B cell (primary cell): ENCODE measurements around the gene CATSPERB. TPM values are rescaled to one million over a fixed set of nuclear protein-coding genes. Genes with fewer than 3 reads are reported as not detected.
"Not testable (repeated sequence)": the region's sequence is repeated elsewhere in the genome, so short reads cannot be mapped to it uniquely, and the experiment has no call there.

Experiments
- ATAC-seq: fragments of 200-7000 bp; cut with Tn5 transposase; one replicate; pipeline ENCODE4 v1.10.0; 2021; ENCODE audit warnings: low read depth, mild to moderate bottlenecking, moderate number of reproducible peaks, moderate library complexity
- CTCF ChIA-PET: fragments of 350-600 bp; sonication (Branson Sonifier 250); formaldehyde crosslinking; loops from one replicate; lab custom pipeline; 2021; ENCODE audit warnings: antibody characterized with exemption, inconsistent platforms; lab: Charles Lee
- POLR2A ChIA-PET: fragments of 350-600 bp; sonication (Branson Sonifier 250); formaldehyde crosslinking; loops from one replicate; lab custom pipeline; 2021; ENCODE audit warnings: antibody characterized with exemption; lab: Charles Lee
- DNase-seq: peaks from one replicate; pipeline ENCODE4 v3.0.0; 2013
- H2AFZ ChIP-seq: 2 replicates; pipeline ENCODE4 v1.6.1; 2012; ENCODE audit warnings: mild to moderate bottlenecking, low read depth, low read length; ENCODE audit not compliant: insufficient read depth, poor library complexity, severe bottlenecking
- H3K27ac ChIP-seq, 2 donors: 1 replicate in 1 of 2; 2 replicates in 1 of 2; pipeline ENCODE4 v1.5.1; 2012 to 2013; ENCODE audit warnings: low read length in 2 of 2, mild to moderate bottlenecking in 2 of 2, moderate library complexity in 1 of 2
- H3K27me3 ChIP-seq, 4 experiments: fragments of 200-600 bp in 1 of 4; sonication (generic) in 1 of 4; replicated peaks in 1 of 4; 1 replicate in 2 of 4; 2 replicates in 2 of 4; pipeline versions ENCODE4 v1.6.1 to v1.7.0; 2013 to 2016; ENCODE audit warnings: low read length in 3 of 4, mild to moderate bottlenecking in 2 of 4, mixed read lengths in 1 of 4, moderate library complexity in 1 of 4; ENCODE audit not compliant: insufficient read depth in 4 of 4, control insufficient read depth in 3 of 4; ENCODE audit errors: control extremely low read depth in 1 of 4
- H3K36me3 ChIP-seq, 2 experiments: replicated peaks in 1 of 2; 1 replicate in 1 of 2; 2 replicates in 1 of 2; pipeline versions ENCODE4 v1.6.1 to v1.7.1; 2013; ENCODE audit warnings: low read length in 1 of 2; ENCODE audit not compliant: insufficient read depth in 2 of 2, control insufficient read depth in 1 of 2; ENCODE audit errors: control extremely low read depth in 1 of 2, extremely low read depth in 1 of 2
- H3K4me1 ChIP-seq, 2 donors: fragments of 200-600 bp in 1 of 2; sonication (generic) in 1 of 2; 1 replicate in 1 of 2; 2 replicates in 1 of 2; pipeline versions ENCODE4 v1.5.1 to v1.6.1; 2013 to 2017; ENCODE audit warnings: low read length in 2 of 2; ENCODE audit not compliant: control insufficient read depth in 2 of 2, insufficient read depth in 2 of 2
- H3K4me2 ChIP-seq: replicated peaks from 2 replicates; pipeline ENCODE3; 2012; ENCODE audit warnings: mild to moderate bottlenecking, low read depth, low read length; ENCODE audit not compliant: poor library complexity, severe bottlenecking
- H3K4me3 ChIP-seq, 5 experiments: fragments of 200-600 bp in 1 of 5; sonication (generic) in 1 of 5; 1 replicate in 3 of 5; 2 replicates in 2 of 5; pipeline versions ENCODE4 v1.5.1 to v1.7.0; 2011 to 2016; ENCODE audit warnings: low read length in 4 of 5, mild to moderate bottlenecking in 4 of 5, low read depth in 2 of 5, control low read depth in 1 of 5, moderate library complexity in 1 of 5; ENCODE audit not compliant: insufficient read depth in 1 of 5; ENCODE audit errors: control extremely low read depth in 1 of 5, extremely low read depth in 1 of 5
- H3K79me2 ChIP-seq: fragments of 200-600 bp; sonication (generic); one replicate; pipeline ENCODE4 v1.6.0; 2016; ENCODE audit warnings: low read length; ENCODE audit not compliant: control insufficient read depth, insufficient read depth
- H3K9ac ChIP-seq: fragments of 200-600 bp; sonication (generic); 2 replicates; pipeline ENCODE4 v1.6.1; 2017; ENCODE audit warnings: mild to moderate bottlenecking, low read length, moderate library complexity
- H3K9me3 ChIP-seq, 3 donors: one replicate each; pipeline versions ENCODE4 v1.6.1 to v1.7.1; 2013; ENCODE audit warnings: low read length in 2 of 3; ENCODE audit not compliant: control insufficient read depth in 2 of 3, insufficient read depth in 1 of 3; ENCODE audit errors: control extremely low read depth in 1 of 3
- H4K20me1 ChIP-seq: 2 replicates; pipeline ENCODE4 v1.6.0; 2012; ENCODE audit warnings: mild to moderate bottlenecking, low read length; ENCODE audit not compliant: insufficient read depth, control insufficient read depth, poor library complexity, severe bottlenecking
- H3K27ac Mint-ChIP-seq: one replicate; pipeline ENCODE4 v1.8.0; 2021; ENCODE audit warnings: mixed read lengths
- H3K27me3 Mint-ChIP-seq: one replicate; pipeline ENCODE4 v1.8.0; 2021; ENCODE audit warnings: mixed read lengths
- H3K4me1 Mint-ChIP-seq: one replicate; pipeline ENCODE4 v1.8.0; 2021; ENCODE audit warnings: mixed read lengths
- H3K4me3 Mint-ChIP-seq: one replicate; pipeline ENCODE4 v1.8.0; 2021; ENCODE audit warnings: mixed read lengths
- H3K9me3 Mint-ChIP-seq: one replicate; pipeline ENCODE4 v1.8.0; 2022; ENCODE audit warnings: mixed read lengths; ENCODE audit not compliant: insufficient read depth
- CTCF ChIP-seq: fragments of 200-600 bp; IDR thresholded peaks from one replicate; pipeline ENCODE4 v1.8.0; 2022; ENCODE audit warnings: antibody characterized with exemption, mild to moderate bottlenecking
- EZH2 ChIP-seq: IDR thresholded peaks from 2 replicates; pipeline ENCODE4 v1.6.1; 2012; ENCODE audit warnings: borderline replicate concordance, low read depth, mild to moderate bottlenecking, moderate library complexity, low read length; ENCODE audit not compliant: insufficient read depth, poor library complexity, severe bottlenecking
- WGBS: methylation state at CpG from one replicate; pipeline ENCODE4 v1.1.5; 2013; ENCODE audit warnings: missing lambda C conversion rate; ENCODE audit not compliant: insufficient coverage; 5-methylcytosine and 5-hydroxymethylcytosine counted together
- intact Hi-C: fragments of 100-400 bp; cut with micrococcal nuclease; formaldehyde crosslinking; loops from one replicate; pipeline ENCODE4 v1.10.0; 2022
- polyA plus RNA-seq: library from polyadenylated mRNA; depleted of rRNA; stranded (reverse); fragments of >200 nt; gene quantifications from 2 replicates; pipeline ENCODE4 v1.2.3, GENCODE V29; 2012
- total RNA-seq, 2 donors: library from RNA; stranded (reverse); fragments of 120-200 nt in 1 of 2; gene quantifications; 1 replicate in 1 of 2; 2 replicates in 1 of 2; pipeline versions ENCODE4 v1.2.3 to v1.2.4, GENCODE V29; 2013 to 2022

CATSPERB gene
- total and polyA plus RNA-seq, 2 donors (not counting 1 experiment from before 2014, with no cell fraction given), result 0.12 to 0.18 TPM

GRCh38 chr14:91743305-91743653 lies 11.4 kb upstream of the CATSPERB start:
- Histone ChIP-seq H3K27me3 (peaks cover 0 to 3% (median 0%) of the 10 kb centered on the region in 4 experiments), H2AFZ (no peak overlapping the region), H3K9ac (no peak overlapping the region), H3K27ac (no peak overlapping the region), H3K4me2 (no peak overlapping the region), H3K4me3 (no peak overlapping the region), H4K20me1 (no peaks in the 10 kb centered on the region), H3K4me1 (no peaks in the 10 kb centered on the region), H3K79me2 (no peaks in the 10 kb centered on the region), H3K9me3 (peaks cover 0 to 3% (median 0%) of the 10 kb centered on the region in 3 donors), H3K36me3 (no peaks in the 10 kb centered on the region)
- no peak for TF ChIP-seq EZH2
- no peak for TF ChIP-seq CTCF
- intact Hi-C loops, result no loop called here
- peaks cover 2% of the 10 kb centered on the region for H3K9me3 Mint-ChIP-seq
- ChIA-PET POLR2A (no interaction called here), CTCF (no interaction called here)
- H3K4me1 Mint-ChIP-seq, result no peaks in the 10 kb centered on the region
- H3K27me3 Mint-ChIP-seq, result peaks cover 11% of the 10 kb centered on the region
- H3K27ac Mint-ChIP-seq, result no peak overlapping the region
- no peak for DNase-seq
- WGBS, result 100% methylated on average over 1 of the region's 2 CpGs
- ATAC-seq, result no peak
- H3K4me3 Mint-ChIP-seq, result no peak overlapping the region

GRCh38 chr14:91742621-91743304 lies 10.9 kb upstream of the CATSPERB start:
- peaks cover 0 to 3% (median 0%) of the 10 kb centered on the region in 3 donors for H3K9me3 ChIP-seq
- CTCF ChIA-PET, result no interaction called here
- TF ChIP-seq EZH2, result no peak
- TF ChIP-seq CTCF, result no peak
- no peak overlapping the region for H3K4me3 Mint-ChIP-seq
- H3K4me2 ChIP-seq, result no peak overlapping the region
- H3K36me3 ChIP-seq, result no peaks in the 10 kb centered on the region
- POLR2A ChIA-PET, result no interaction called here
- H4K20me1 ChIP-seq, result no peaks in the 10 kb centered on the region
- H3K9me3 Mint-ChIP-seq, result peaks cover 2% of the 10 kb centered on the region
- H3K4me1 Mint-ChIP-seq, result no peaks in the 10 kb centered on the region
- 100% methylated on average over 1 of the region's 1 CpG for WGBS
- peaks cover 0 to 3% (median 0%) of the 10 kb centered on the region in 4 experiments for H3K27me3 ChIP-seq
- no peak for ATAC-seq
- no peak overlapping the region for H3K4me3 ChIP-seq
- H3K79me2 ChIP-seq, result no peaks in the 10 kb centered on the region
- H3K27me3 Mint-ChIP-seq, result peaks cover 16% of the 10 kb centered on the region
- intact Hi-C loops, result no loop called here
- no peaks in the 10 kb centered on the region for H3K4me1 ChIP-seq
- no peak overlapping the region for H3K27ac Mint-ChIP-seq
- DNase-seq, result no peak
- H3K27ac ChIP-seq, result no peak overlapping the region
- no peak overlapping the region for H2AFZ ChIP-seq
- no peak overlapping the region for H3K9ac ChIP-seq

- H4K20me1 ChIP-seq, H2AFZ ChIP-seq, CTCF ChIA-PET, H3K27ac Mint-ChIP-seq, H3K9ac ChIP-seq, H3K4me3 ChIP-seq, POLR2A ChIA-PET, H3K4me3 Mint-ChIP-seq, H3K9me3 Mint-ChIP-seq, DNase-seq, H3K4me1 Mint-ChIP-seq, intact Hi-C loops, H3K79me2 ChIP-seq, H3K27me3 ChIP-seq, H3K36me3 ChIP-seq, H3K9me3 ChIP-seq, H3K27ac ChIP-seq, ATAC-seq, H3K4me1 ChIP-seq, H3K4me2 ChIP-seq: not testable (repeated sequence)
- no CpG with 5 or more reads among the region's 2 CpGs for WGBS
- peaks cover 34% of the 10 kb centered on the region for H3K27me3 Mint-ChIP-seq
Observed at GRCh38 chr14:91739867-91740266, 8.0 kb upstream of the CATSPERB start.
